ENCODE measurements around the gene PCNX3.
A peak's percentile ranks its signal among the peaks of the same experiment; 100 is the strongest.

PCNX3 gene

GRCh38 chr11:65639623-65640482 lies 24.3 kb downstream of the PCNX3 start:
- peak in 1 of 2 donors; percentile 37 for DNase-seq (ENCODE audit: low read depth in 2 of 2)

GRCh38 chr11:65640483-65641296 lies 25.1 kb downstream of the PCNX3 start:
- DNase-seq (ENCODE audit: low read depth in 2 of 2) = no peak

GRCh38 chr11:65641297-65642013 lies 25.9 kb downstream of the PCNX3 start:
- DNase-seq (ENCODE audit: low read depth in 2 of 2) = no peak

GRCh38 chr11:65642014-65642671 lies 26.6 kb downstream of the PCNX3 start:
- no peak for DNase-seq (ENCODE audit: low read depth in 2 of 2)

GRCh38 chr11:65643971-65644370 lies 28.4 kb downstream of the PCNX3 start:
- DNase-seq (ENCODE audit: low read depth in 2 of 2) = no peak

- DNase-seq (ENCODE audit: low read depth in 2 of 2) = no peak
These were observed 29.3 kb downstream of the PCNX3 start for GRCh38 chr11:65644837-65645236.

GRCh38 chr11:65645710-65646109 lies 30.1 kb downstream of the PCNX3 start:
- DNase-seq (ENCODE audit: low read depth in 2 of 2) = no peak

GRCh38 chr11:65646288-65646957 lies 30.8 kb downstream of the PCNX3 start:
- DNase-seq (ENCODE audit: low read depth in 2 of 2) = no peak

- no peak for DNase-seq (ENCODE audit: low read depth in 2 of 2)
These were observed 31.6 kb downstream of the PCNX3 start for GRCh38 chr11:65646958-65647701.

GRCh38 chr11:65648997-65649493 lies 33.5 kb downstream of the PCNX3 start:
- no peak for DNase-seq (ENCODE audit: low read depth in 2 of 2)

GRCh38 chr11:65649656-65650546 lies 34.3 kb downstream of the PCNX3 start:
- DNase-seq (ENCODE audit: low read depth in 2 of 2) = no peak

- DNase-seq (ENCODE audit: low read depth in 2 of 2) = no peak
These were observed 35.2 kb downstream of the PCNX3 start for GRCh38 chr11:65650547-65651338.

GRCh38 chr11:65651339-65651588 lies 35.7 kb downstream of the PCNX3 start:
- no peak for DNase-seq (ENCODE audit: low read depth in 2 of 2)

GRCh38 chr11:65651589-65652510 lies 36.3 kb downstream of the PCNX3 start:
- no peak for DNase-seq (ENCODE audit: low read depth in 2 of 2)

- peak; percentile 94 to 98 for DNase-seq (ENCODE audit: low read depth in 2 of 2)
These were observed 37.1 kb downstream of the PCNX3 start for GRCh38 chr11:65652511-65653228.
